LHCN-M2 (cell line): ENCODE measurements around the gene EIF6. TPM values are rescaled to one million over a fixed set of nuclear protein-coding genes. Genes with fewer than 3 reads are reported as not detected.

Experiments used
- total RNA-seq: library from RNA; depleted of rRNA; stranded (reverse); fragments of >200 nt; gene quantifications from 2 replicates; pipeline ENCODE4 v1.2.3, GENCODE V29; 2014; rRNA removed

The EIF6 gene
- total RNA-seq, 1 experiment from 2014 or later = 265 TPM

Other genes with a start within 250 kb of the EIF6 start
- 57.1 and 64.8 TPM in 2 replicates for gene TRPC4AP, start 192.0 kb downstream of the EIF6 start, total RNA-seq
- 34.7 and 40.6 TPM in 2 replicates for gene EDEM2, start 137.4 kb downstream of the EIF6 start, total RNA-seq
- 44.4 and 44.5 TPM in 2 replicates for gene PROCR, start 112.7 kb downstream of the EIF6 start, total RNA-seq
- gene MMP24, start 58.1 kb downstream of the EIF6 start, total RNA-seq = 0.26 and 0.69 TPM in 2 replicates
- 28.1 and 33.6 TPM in 2 replicates for gene MMP24OS, start 6.7 kb downstream of the EIF6 start, total RNA-seq
- gene FAM83C, start 7.7 kb upstream of the EIF6 start, total RNA-seq = not detected in 2 replicates
- gene UQCC1, start 127.2 kb upstream of the EIF6 start, total RNA-seq = 50.8 and 61.2 TPM in 2 replicates
- 2.5 and 3.9 TPM in 2 replicates for gene GDF5, start 153.5 kb upstream of the EIF6 start, total RNA-seq
- gene CEP250, start 170.8 kb upstream of the EIF6 start, total RNA-seq = 50.3 and 64.0 TPM in 2 replicates
- not detected in 2 replicates for gene C20orf173, start 244.9 kb upstream of the EIF6 start, total RNA-seq